ENCODE results near the gene NCKAP5. TPM values are rescaled to one million over a fixed set of nuclear protein-coding genes. Genes with fewer than 3 reads are reported as not detected.

Gene NCKAP5
- total and polyA plus RNA-seq, 9 donors: 0.80 to 2.7 (median 2.2) TPM

- no peak for DNase-seq
- H3K27me3 ChIP-seq: no peaks in the 10 kb centered on the region
- no peaks in the 10 kb centered on the region for H3K4me1 ChIP-seq (ENCODE audit: insufficient read depth)
- H3K36me3 ChIP-seq: no peaks in the 10 kb centered on the region
- H3K4me3 ChIP-seq: no peak overlapping the region
- WGBS, 3 donors: 86 to 90% (median 88%) methylated on average over 11 of the region's 11 CpGs
- H3K9me3 ChIP-seq: no peaks in the 10 kb centered on the region
- intact Hi-C loops (cut with DNase I): no loop called here
- H3K27ac ChIP-seq: no peak overlapping the region
- no peak for TF ChIP-seq POLR2A (IDR thresholded peaks at IDR 0.05)
- TF ChIP-seq EP300 (IDR thresholded peaks at IDR 0.05): no peak
- no peak for TF ChIP-seq CTCF (IDR thresholded peaks at IDR 0.05)
These were observed 784.4 kb downstream of the NCKAP5 start for GRCh38 chr2:132783883-132784282.

GRCh38 chr2:132782176-132782783 is 786.0 kb downstream of the NCKAP5 start:
- DNase-seq: no peak
- intact Hi-C loops (cut with DNase I): no loop called here
- Histone ChIP-seq H3K4me1 (ENCODE audit: insufficient read depth) (no peaks in the 10 kb centered on the region), H3K4me3 (no peak overlapping the region), H3K27me3 (no peaks in the 10 kb centered on the region), H3K36me3 (no peaks in the 10 kb centered on the region), H3K27ac (no peak overlapping the region), H3K9me3 (no peaks in the 10 kb centered on the region)
- 67 to 70% (median 67%) methylated on average over 7 of the region's 7 CpGs for WGBS, 3 donors
- TF ChIP-seq CTCF (IDR thresholded peaks at IDR 0.05): no peak
- TF ChIP-seq POLR2A (IDR thresholded peaks at IDR 0.05): no peak
- no peak for TF ChIP-seq EP300 (IDR thresholded peaks at IDR 0.05)

DNA sequence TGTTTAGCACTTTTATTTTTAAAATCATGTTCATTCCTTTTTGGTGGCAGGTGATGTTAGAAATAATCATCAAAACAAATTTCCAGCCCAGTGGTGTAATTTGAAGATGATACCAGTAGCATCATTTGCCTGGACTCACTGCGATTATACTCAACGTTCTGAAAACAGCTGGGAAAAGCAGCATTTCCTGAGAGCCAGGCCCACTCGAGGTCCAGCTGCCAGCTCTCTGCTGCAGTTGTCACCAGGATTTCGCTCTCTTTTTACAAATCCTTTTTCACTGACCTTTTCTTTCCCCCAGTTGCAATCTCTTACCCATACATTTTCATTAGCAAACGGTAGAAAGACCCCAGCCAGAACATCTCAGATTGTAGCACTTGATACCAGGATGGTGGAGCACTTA is 787.6 kb downstream of the NCKAP5 start:
- WGBS, 3 donors: 55 to 63% (median 60%) methylated on average over 5 of the region's 5 CpGs
- TF ChIP-seq EP300 (IDR thresholded peaks at IDR 0.05): no peak
- TF ChIP-seq POLR2A (IDR thresholded peaks at IDR 0.05): no peak
- TF ChIP-seq CTCF (IDR thresholded peaks at IDR 0.05): no peak
- intact Hi-C loops (cut with DNase I): no loop called here

DNA sequence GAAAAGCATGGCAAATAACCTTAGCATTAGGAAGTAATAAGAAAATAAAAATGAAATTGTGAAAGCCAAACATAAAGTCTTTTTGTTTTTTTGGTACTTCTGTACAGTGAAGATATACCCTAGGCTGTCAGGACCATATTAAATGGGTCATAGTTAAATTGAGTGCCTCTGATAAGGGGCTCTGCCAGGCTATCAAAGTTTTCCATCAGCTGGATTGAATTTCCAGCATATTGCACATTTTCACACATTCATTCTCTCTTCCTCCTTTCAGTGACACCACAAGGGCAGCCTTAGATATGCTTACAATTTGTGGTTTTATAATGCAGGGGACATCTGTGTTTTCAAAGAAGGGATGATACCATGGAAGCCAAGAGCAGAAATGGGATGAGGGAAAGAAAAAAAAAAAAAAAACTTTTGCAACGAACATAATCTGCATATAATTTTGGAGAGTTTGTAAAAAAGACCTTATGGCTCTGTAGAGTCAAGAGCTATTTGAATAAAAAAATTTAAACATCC is 789.0 kb downstream of the NCKAP5 start:
- no peak for TF ChIP-seq EP300 (IDR thresholded peaks at IDR 0.05)
- no peak for TF ChIP-seq POLR2A (IDR thresholded peaks at IDR 0.05)
- TF ChIP-seq CTCF (IDR thresholded peaks at IDR 0.05): no peak
- DNase-seq: no peak
- no peak overlapping the region for H3K27ac ChIP-seq
- no peaks in the 10 kb centered on the region for H3K27me3 ChIP-seq
- H3K4me3 ChIP-seq: no peak overlapping the region
- WGBS, 3 donors: 30 to 48% (median 42%) methylated on average over 1 of the region's 1 CpG
- no peaks in the 10 kb centered on the region for H3K36me3 ChIP-seq
- intact Hi-C loops (cut with DNase I): no loop called here
- no peaks in the 10 kb centered on the region for H3K4me1 ChIP-seq (ENCODE audit: insufficient read depth)
- no peaks in the 10 kb centered on the region for H3K9me3 ChIP-seq

More for the DNA sequence above, 787.6 kb downstream of the NCKAP5 start:
- Histone ChIP-seq H3K4me3 (no peak overlapping the region), H3K36me3 (no peaks in the 10 kb centered on the region), H3K4me1 (ENCODE audit: insufficient read depth) (no peaks in the 10 kb centered on the region), H3K27ac (no peak overlapping the region), H3K9me3 (no peaks in the 10 kb centered on the region), H3K27me3 (no peaks in the 10 kb centered on the region)
- DNase-seq: no peak

All from ovary (tissue), 9 donors.